Panc1 (cell line): ENCODE data around the gene GNAZ. TPM values are rescaled to one million over a fixed set of nuclear protein-coding genes. Genes with fewer than 3 reads are reported as not detected.

Experiments
- ATAC-seq: fragments of 200-7000 bp; cut with Tn5 transposase; 2 replicates; pipeline ENCODE4 v1.9.1; 2020; ENCODE audit warnings: mild to moderate bottlenecking, moderate library complexity
- BruUV-seq: library from RNA; stranded (reverse); fragments of 400-500 nt; replicated peaks from 2 replicates; lab custom pipeline; 2021; lab: Mats Ljungman, UMichigan
- CTCF ChIA-PET: fragments of 300-600 bp; sonication (Branson Sonifier 250); formaldehyde crosslinking; loops from one replicate; lab custom pipeline; 2022; ENCODE audit warnings: antibody characterized with exemption; lab: Charles Lee
- POLR2A ChIA-PET: fragments of 300-600 bp; sonication (Branson Sonifier 250); formaldehyde crosslinking; loops from one replicate; lab custom pipeline; 2022; ENCODE audit warnings: antibody characterized with exemption; lab: Charles Lee
- DNase-seq: peaks from one replicate; pipeline ENCODE4 v3.0.0-alpha.2; 2010; ENCODE audit warnings: low read depth, low spot score
- H3K27ac ChIP-seq: 2 replicates; pipeline ENCODE4 v1.5.1; 2011; ENCODE audit warnings: mild to moderate bottlenecking, low read length, inconsistent platforms
- H3K27me3 ChIP-seq: fragments of 200-500 bp; sonication (Bioruptor generic); 2 replicates; pipeline ENCODE4 v1.6.0; 2014; ENCODE audit warnings: low read length, inconsistent platforms; ENCODE audit not compliant: control insufficient read depth, insufficient read depth
- H3K36me3 ChIP-seq: fragments of 200-500 bp; sonication (Bioruptor generic); 2 replicates; pipeline ENCODE4 v1.5.1; 2014; ENCODE audit warnings: inconsistent platforms, mild to moderate bottlenecking, low read length, moderate library complexity; ENCODE audit not compliant: control insufficient read depth, insufficient read depth
- H3K4me1 ChIP-seq: 2 replicates; pipeline ENCODE4 v1.5.1; 2011; ENCODE audit warnings: inconsistent platforms, mild to moderate bottlenecking, low read length, moderate library complexity; ENCODE audit not compliant: control insufficient read depth, insufficient read depth
- H3K4me3 ChIP-seq, 2 experiments: 2 replicates each; pipeline ENCODE4 v1.5.1; 2011 to 2012; ENCODE audit warnings: low read depth in 2 of 2, low read length in 2 of 2, mild to moderate bottlenecking in 2 of 2, inconsistent platforms in 1 of 2, moderate library complexity in 1 of 2
- H3K9me3 ChIP-seq: fragments of 200-500 bp; sonication (Bioruptor generic); 2 replicates; pipeline ENCODE4 v1.5.1; 2014; ENCODE audit warnings: low read depth, mild to moderate bottlenecking, inconsistent platforms, low read length, moderate library complexity; ENCODE audit not compliant: control insufficient read depth, insufficient read depth
- CTCF ChIP-seq: fragments of 450-650 bp; IDR thresholded peaks from 2 replicates; pipeline ENCODE4 v1.5.1; 2017; ENCODE audit warnings: mild to moderate bottlenecking
- POLR2AphosphoS5 ChIP-seq: IDR thresholded peaks from 2 replicates; pipeline ENCODE4 v1.6.1; 2012; ENCODE audit warnings: mild to moderate bottlenecking, low read depth, low read length, moderate library complexity
- SIN3A ChIP-seq: IDR thresholded peaks from 2 replicates; pipeline ENCODE4 v1.6.1; 2012; ENCODE audit warnings: low read depth, mild to moderate bottlenecking, low read length, moderate library complexity, borderline replicate concordance; ENCODE audit not compliant: insufficient read depth
- TCF7L2 ChIP-seq: IDR thresholded peaks from 2 replicates; pipeline ENCODE4 v1.6.1; 2011; ENCODE audit warnings: mild to moderate bottlenecking, low read depth, low read length, inconsistent platforms
- in situ Hi-C: cut with HindIII; loops from 2 replicates; pipeline ENCODE4 v1.10.0; 2016; ENCODE audit warnings: low sequenced_read_pairs, low pct_unique_long_range_greater_than_20kb
- intact Hi-C: fragments of 100-400 bp; cut with micrococcal nuclease; formaldehyde crosslinking; loops from one replicate; pipeline ENCODE4 v1.10.0; 2022; ENCODE audit not compliant: unreplicated experiment
- total RNA-seq: library from RNA; stranded (reverse); gene quantifications from one replicate; pipeline ENCODE4 v1.2.1, GENCODE V29; 2021; ENCODE audit not compliant: unreplicated experiment
- TF ChIP-seq, protein P1 (sequence below), 2 experiments: IDR thresholded peaks; 2 replicates each; pipeline ENCODE4 v1.6.1; 2011 to 2012; ENCODE audit warnings: low read depth in 2 of 2, control low read depth in 1 of 2, low read length in 1 of 2, mild to moderate bottlenecking in 1 of 2, moderate library complexity in 1 of 2; ENCODE audit not compliant: insufficient read depth in 1 of 2

The GNAZ gene
- total RNA-seq, 1 experiment from 2014 or later, result 11.9 TPM

- H3K4me3 ChIP-seq, result no peak overlapping the region
- CTCF ChIA-PET, result no interaction called here
- in situ Hi-C loops (no loop called here), intact Hi-C loops (no loop called here)
- H3K27me3 ChIP-seq, result no peaks in the 10 kb centered on the region
- POLR2A ChIA-PET, result no interaction called here
- DNase-seq (no peak), ATAC-seq (no peak)
- no peaks in the 10 kb centered on the region for H3K4me1 ChIP-seq
- no peaks in the 10 kb centered on the region for H3K9me3 ChIP-seq
- TF ChIP-seq SIN3A, result no peak
- TF ChIP-seq, protein P1, sequence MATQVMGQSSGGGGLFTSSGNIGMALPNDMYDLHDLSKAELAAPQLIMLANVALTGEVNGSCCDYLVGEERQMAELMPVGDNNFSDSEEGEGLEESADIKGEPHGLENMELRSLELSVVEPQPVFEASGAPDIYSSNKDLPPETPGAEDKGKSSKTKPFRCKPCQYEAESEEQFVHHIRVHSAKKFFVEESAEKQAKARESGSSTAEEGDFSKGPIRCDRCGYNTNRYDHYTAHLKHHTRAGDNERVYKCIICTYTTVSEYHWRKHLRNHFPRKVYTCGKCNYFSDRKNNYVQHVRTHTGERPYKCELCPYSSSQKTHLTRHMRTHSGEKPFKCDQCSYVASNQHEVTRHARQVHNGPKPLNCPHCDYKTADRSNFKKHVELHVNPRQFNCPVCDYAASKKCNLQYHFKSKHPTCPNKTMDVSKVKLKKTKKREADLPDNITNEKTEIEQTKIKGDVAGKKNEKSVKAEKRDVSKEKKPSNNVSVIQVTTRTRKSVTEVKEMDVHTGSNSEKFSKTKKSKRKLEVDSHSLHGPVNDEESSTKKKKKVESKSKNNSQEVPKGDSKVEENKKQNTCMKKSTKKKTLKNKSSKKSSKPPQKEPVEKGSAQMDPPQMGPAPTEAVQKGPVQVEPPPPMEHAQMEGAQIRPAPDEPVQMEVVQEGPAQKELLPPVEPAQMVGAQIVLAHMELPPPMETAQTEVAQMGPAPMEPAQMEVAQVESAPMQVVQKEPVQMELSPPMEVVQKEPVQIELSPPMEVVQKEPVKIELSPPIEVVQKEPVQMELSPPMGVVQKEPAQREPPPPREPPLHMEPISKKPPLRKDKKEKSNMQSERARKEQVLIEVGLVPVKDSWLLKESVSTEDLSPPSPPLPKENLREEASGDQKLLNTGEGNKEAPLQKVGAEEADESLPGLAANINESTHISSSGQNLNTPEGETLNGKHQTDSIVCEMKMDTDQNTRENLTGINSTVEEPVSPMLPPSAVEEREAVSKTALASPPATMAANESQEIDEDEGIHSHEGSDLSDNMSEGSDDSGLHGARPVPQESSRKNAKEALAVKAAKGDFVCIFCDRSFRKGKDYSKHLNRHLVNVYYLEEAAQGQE (IDR thresholded peaks at IDR 0.05; ENCODE audit: insufficient read depth in 1 of 2, low read depth in 2 of 2, low read length in 1 of 2), result no peak
- no peak for TF ChIP-seq TCF7L2
- no peak for TF ChIP-seq CTCF
- no peak for TF ChIP-seq POLR2AphosphoS5
- no peaks in the 10 kb centered on the region for H3K36me3 ChIP-seq
- BruUV-seq, result no TSS peak
- no peak overlapping the region for H3K27ac ChIP-seq
Observed at GRCh38 chr22:23119494-23120414, 49.4 kb downstream of the GNAZ start.

- no TSS peak for BruUV-seq
- Histone ChIP-seq H3K9me3 (no peaks in the 10 kb centered on the region), H3K27me3 (no peaks in the 10 kb centered on the region), H3K4me1 (no peaks in the 10 kb centered on the region), H3K4me3 (no peak overlapping the region), H3K36me3 (no peaks in the 10 kb centered on the region), H3K27ac (no peak overlapping the region)
- DNase-seq (no peak), ATAC-seq (no peak)
- ChIA-PET CTCF (no interaction called here), POLR2A (no interaction called here)
- TF ChIP-seq TCF7L2 (no peak), SIN3A (no peak), CTCF (no peak), POLR2AphosphoS5 (no peak)
- TF ChIP-seq, protein P1 (IDR thresholded peaks at IDR 0.05; ENCODE audit: insufficient read depth in 1 of 2, low read depth in 2 of 2, low read length in 1 of 2), result no peak
- in situ Hi-C loops, result no loop called here
- intact Hi-C loops, result no loop called here
Observed at GRCh38 chr22:23120415-23120899, 50.1 kb downstream of the GNAZ start.
